GM12878 (cell line): ENCODE results near the gene ARHGEF1. TPM values are rescaled to one million over a fixed set of nuclear protein-coding genes. Genes with fewer than 3 reads are reported as not detected.
A peak's percentile ranks its signal among the peaks of the same experiment; 100 is the strongest.

ENCODE experiments used
- CBX5 ChIP-seq: sonication (generic); IDR thresholded peaks from 2 replicates; pipeline ENCODE4 v1.6.1; 2016; ENCODE audit warnings: low read depth, moderate library complexity, mild to moderate bottlenecking, inconsistent platforms
- CHD1 ChIP-seq: IDR thresholded peaks from 2 replicates; pipeline ENCODE4 v1.6.1; 2012; ENCODE audit warnings: low read depth, low read length, improper control_type of control experiment
- CHD4 ChIP-seq: fragments of 200-600 bp; sonication (generic); IDR thresholded peaks from 2 replicates; pipeline ENCODE4 v1.6.1; 2016; ENCODE audit warnings: mild to moderate bottlenecking
- EED ChIP-seq: sonication (generic); IDR thresholded peaks from 2 replicates; pipeline ENCODE4 v1.6.1; 2016; ENCODE audit warnings: antibody characterized with exemption, low read depth
- GATAD2B ChIP-seq: fragments of 450-650 bp; conservative IDR thresholded peaks from 2 replicates; pipeline ENCODE4 v1.6.1; 2017; ENCODE audit warnings: low read depth, mild to moderate bottlenecking, moderate library complexity
- IKZF1 ChIP-seq: fragments of 450-650 bp; conservative IDR thresholded peaks from 2 replicates; pipeline ENCODE4 v1.6.1; 2017; ENCODE audit warnings: antibody characterized with exemption, mild to moderate bottlenecking
- KLF5 ChIP-seq: fragments of 450-650 bp; IDR thresholded peaks from 2 replicates; pipeline ENCODE4 v1.6.1; 2014; ENCODE audit warnings: mild to moderate bottlenecking; ENCODE audit not compliant: partially characterized antibody
- MEF2A ChIP-seq: IDR thresholded peaks from 2 replicates; pipeline ENCODE4 v1.6.1; 2011; ENCODE audit warnings: low read depth, mild to moderate bottlenecking, low read length, moderate library complexity; ENCODE audit not compliant: insufficient read depth
- NFYB ChIP-seq: IDR thresholded peaks from 2 replicates; pipeline ENCODE4 v1.6.1; 2011; ENCODE audit warnings: low read depth, mild to moderate bottlenecking, low read length, improper control_type of control experiment, moderate library complexity; ENCODE audit not compliant: insufficient read depth
- NR2F1 ChIP-seq: fragments of 450-650 bp; conservative IDR thresholded peaks from 2 replicates; pipeline ENCODE4 v1.6.1; 2017; ENCODE audit warnings: mild to moderate bottlenecking
- PAX5 ChIP-seq: IDR thresholded peaks from 2 replicates; pipeline ENCODE4 v1.6.1; 2011; ENCODE audit warnings: low read depth, low read length, borderline replicate concordance
- POLR2AphosphoS2 ChIP-seq: IDR thresholded peaks from 2 replicates; pipeline ENCODE4 v1.6.1; 2011; ENCODE audit warnings: low read depth, mild to moderate bottlenecking, low read length, improper control_type of control experiment, moderate library complexity
- RELA ChIP-seq: fragments of 450-650 bp; IDR thresholded peaks from 2 replicates; pipeline ENCODE4 v1.8.0; 2014; ENCODE audit warnings: borderline replicate concordance; ENCODE audit not compliant: partially characterized antibody
- RFX5 ChIP-seq: IDR thresholded peaks from 2 replicates; pipeline ENCODE4 v1.6.1; 2011; ENCODE audit warnings: low read depth, low read length, improper control_type of control experiment
- SIN3A ChIP-seq: IDR thresholded peaks from 2 replicates; pipeline ENCODE4 v1.6.1; 2012; ENCODE audit warnings: low read depth, low read length, improper control_type of control experiment
- SREBF1 ChIP-seq: IDR thresholded peaks from 2 replicates; pipeline ENCODE4 v1.6.1; 2012; ENCODE audit warnings: mild to moderate bottlenecking, low read length
- SUZ12 ChIP-seq: fragments of 200-600 bp; sonication (generic); IDR thresholded peaks from one replicate; pipeline ENCODE4 v1.6.1; 2018; ENCODE audit warnings: antibody characterized with exemption, mild to moderate bottlenecking; ENCODE audit not compliant: unreplicated experiment
- TAF1 ChIP-seq: IDR thresholded peaks from 2 replicates; pipeline ENCODE4 v1.6.1; 2011; ENCODE audit warnings: mild to moderate bottlenecking, low read depth, low read length, borderline replicate concordance
- TCF3 ChIP-seq: IDR thresholded peaks from 2 replicates; pipeline ENCODE4 v1.6.1; 2012; ENCODE audit warnings: low read depth, mild to moderate bottlenecking, low read length, borderline replicate concordance; ENCODE audit not compliant: insufficient read depth
- ZNF24 ChIP-seq: fragments of 450-650 bp; IDR thresholded peaks from 2 replicates; pipeline ENCODE4 v1.6.1; 2017; ENCODE audit warnings: antibody characterized with exemption, mild to moderate bottlenecking
- ZNF592 ChIP-seq: fragments of 450-650 bp; IDR thresholded peaks from 2 replicates; pipeline ENCODE4 v1.6.1; 2017; ENCODE audit warnings: mild to moderate bottlenecking, moderate library complexity
- ZNF687 ChIP-seq: fragments of 450-650 bp; IDR thresholded peaks from 2 replicates; pipeline ENCODE4 v1.6.1; 2017; ENCODE audit warnings: mild to moderate bottlenecking, moderate library complexity
- ZZZ3 ChIP-seq: IDR thresholded peaks from 2 replicates; pipeline ENCODE4 v1.6.1; 2011; ENCODE audit warnings: low read depth; ENCODE audit not compliant: control insufficient read depth, insufficient read length
- polyA plus RNA-seq, 11 experiments: library from polyadenylated mRNA; depleted of rRNA in 4 of 11; unstranded in 6 of 11; stranded (reverse) in 5 of 11; fragments of >200 nt; fragmentation: Nextera tagmentation in 4 of 11; fragmentation: Illumina TruSeq in 1 of 11; extraction: Ambion mirVana in 4 of 11; extraction: Trizol in 1 of 11; gene quantifications; 1 replicate in 1 of 11; 2 replicates in 10 of 11; pipeline versions ENCODE4 v1.2.1 to v1.2.3, GENCODE V29; 2011 to 2016; ENCODE audit warnings: inconsistent platforms in 2 of 11, missing spikeins in 2 of 11, low read depth in 1 of 11
- total RNA-seq, 4 experiments: library from RNA; depleted of rRNA in 3 of 4; stranded (reverse); fragments of >200 nt in 3 of 4; fragmentation: Illumina TruSeq in 1 of 4; extraction: Trizol in 1 of 4; gene quantifications; 2 replicates each; pipeline versions ENCODE4 v1.2.1 to v1.2.3, GENCODE V29; 2013 to 2021

ARHGEF1 gene
- total and polyA plus RNA-seq, 10 of the 15 experiments (the other 5 are each of a cell fraction or from before 2014, with no cell fraction given): 1.2 to 207 (median 53.9) TPM

GRCh38 chr19:41877916-41878905 is 4.8 kb upstream of the ARHGEF1 start (continued):
- TF ChIP-seq ZNF687 (no peak), SREBF1 (no peak), SIN3A (no peak), ZNF592 (no peak), ZNF24 (no peak), GATAD2B (no peak), EED (no peak), TAF1 (peak; percentile 74; the same call in 1 of the 2 replicates), RELA (peak; percentile 80), CBX5 (no peak), PAX5 (no peak), KLF5 (no peak), ZZZ3 (no peak), IKZF1 (0 out of 2 replicates have a peak, but pooled peaks have one; percentile 2), NFYB (0 out of 2 replicates have a peak, but pooled peaks have one; percentile 30), TCF3 (no peak), MEF2A (no peak), NR2F1 (peak; percentile 96), CHD4 (no peak), RFX5 (peak; percentile 10; the same call in 1 of the 2 replicates), CHD1 (0 out of 2 replicates have a peak, but pooled peaks have one; percentile 38), POLR2AphosphoS2 (no peak; the same call in 1 of the 2 replicates), SUZ12 (no peak)
